Stimulated activated CD4-positive, alpha-beta T cell treated with anti-CD3 and anti-CD28 coated beads, Interleukin-12 subunit alpha, Interleukin-12 subunit beta, amount 100 ng/mL, for 4 hours (primary cell): Measurements from ENCODE around the gene SFTA2.
A peak's percentile ranks its signal among the peaks of the same experiment; 100 is the strongest.
"Not testable (repeated sequence)": the region's sequence is repeated elsewhere in the genome, so short reads cannot be mapped to it uniquely, and the experiment has no call there.

Experiments
- DNase-seq: peaks from one replicate; pipeline ENCODE4 v3.0.0-alpha.2; 2020

SFTA2 gene

DNA sequence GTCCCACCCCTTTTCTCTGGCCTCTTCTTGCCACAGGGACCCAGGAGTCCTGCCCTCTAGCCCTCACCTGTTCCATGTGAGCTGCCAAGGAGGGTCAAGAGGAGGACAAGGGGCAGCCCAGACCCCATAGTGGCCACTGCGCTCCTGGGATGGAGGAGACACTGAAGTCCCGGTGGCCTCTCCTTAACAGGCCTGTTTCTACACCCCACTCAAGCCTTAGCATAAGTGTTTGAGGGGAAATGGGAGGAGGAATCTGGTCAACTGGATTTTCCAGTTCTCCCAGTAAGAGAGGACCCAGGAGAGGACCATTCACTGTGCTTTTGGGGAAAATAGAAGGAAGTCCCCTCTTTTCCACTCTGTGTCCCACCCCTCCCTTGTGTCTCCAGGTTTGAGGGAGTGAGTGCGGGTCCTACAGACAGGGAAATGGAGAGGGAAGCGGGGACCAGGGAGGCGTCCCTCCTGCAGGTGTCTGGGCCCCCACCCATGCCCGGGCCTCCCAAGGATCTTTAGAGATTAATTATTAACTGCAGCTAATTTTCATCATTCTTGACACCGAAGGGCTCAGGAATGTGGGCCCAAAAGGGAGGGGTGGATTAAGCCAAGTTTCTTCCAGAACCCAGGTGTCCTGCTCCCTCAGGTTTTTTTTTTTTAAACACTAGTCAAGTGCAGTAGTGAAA, at the start of gene SFTA2:
Gene SFTA2, minus strand, starts transcription at position 202 of the 677 bp plus-strand sequence. Its CDS starts 74 bp downstream, at position 128.
- no peak for DNase-seq

DNA sequence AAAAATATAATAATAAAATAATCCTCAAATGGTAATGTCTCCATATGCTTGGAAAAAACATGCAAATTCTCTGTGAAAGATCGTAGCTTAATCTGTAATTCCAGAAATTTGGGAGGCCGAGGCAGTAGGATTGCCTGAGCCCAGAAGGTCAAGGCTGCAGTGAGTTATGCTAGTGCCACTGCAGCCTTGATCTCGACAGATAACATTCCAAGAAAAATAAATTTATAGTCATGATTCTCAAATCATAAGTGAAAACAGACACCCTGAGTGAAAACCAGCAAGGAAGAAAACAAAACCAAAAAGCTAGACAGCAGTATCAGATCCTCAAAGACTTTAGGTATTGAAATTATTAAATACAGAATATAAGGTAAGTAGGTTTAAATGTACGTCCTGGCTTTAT, 47.7 kb upstream of the SFTA2 start:
- DNase-seq: no peak

DNA sequence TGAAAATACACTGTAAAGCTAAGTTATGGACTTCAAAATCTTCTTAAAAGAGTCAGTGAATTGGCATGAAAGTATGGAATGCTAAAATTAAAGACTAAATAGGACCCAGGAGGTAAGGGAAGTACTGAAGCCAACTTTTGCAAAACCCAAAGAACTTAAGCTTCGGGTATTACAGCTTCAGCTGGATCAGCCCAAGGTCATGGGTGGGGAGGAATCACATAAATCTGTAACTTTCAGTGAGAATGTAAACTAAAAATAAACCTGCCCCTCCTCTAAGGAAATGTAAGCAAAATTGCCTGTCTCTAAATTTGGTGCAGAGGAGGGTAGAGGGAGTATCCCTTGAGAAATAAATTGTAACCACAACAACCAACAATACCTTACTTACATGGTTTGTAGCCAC, 47.2 kb upstream of the SFTA2 start:
- no peak for DNase-seq

DNA sequence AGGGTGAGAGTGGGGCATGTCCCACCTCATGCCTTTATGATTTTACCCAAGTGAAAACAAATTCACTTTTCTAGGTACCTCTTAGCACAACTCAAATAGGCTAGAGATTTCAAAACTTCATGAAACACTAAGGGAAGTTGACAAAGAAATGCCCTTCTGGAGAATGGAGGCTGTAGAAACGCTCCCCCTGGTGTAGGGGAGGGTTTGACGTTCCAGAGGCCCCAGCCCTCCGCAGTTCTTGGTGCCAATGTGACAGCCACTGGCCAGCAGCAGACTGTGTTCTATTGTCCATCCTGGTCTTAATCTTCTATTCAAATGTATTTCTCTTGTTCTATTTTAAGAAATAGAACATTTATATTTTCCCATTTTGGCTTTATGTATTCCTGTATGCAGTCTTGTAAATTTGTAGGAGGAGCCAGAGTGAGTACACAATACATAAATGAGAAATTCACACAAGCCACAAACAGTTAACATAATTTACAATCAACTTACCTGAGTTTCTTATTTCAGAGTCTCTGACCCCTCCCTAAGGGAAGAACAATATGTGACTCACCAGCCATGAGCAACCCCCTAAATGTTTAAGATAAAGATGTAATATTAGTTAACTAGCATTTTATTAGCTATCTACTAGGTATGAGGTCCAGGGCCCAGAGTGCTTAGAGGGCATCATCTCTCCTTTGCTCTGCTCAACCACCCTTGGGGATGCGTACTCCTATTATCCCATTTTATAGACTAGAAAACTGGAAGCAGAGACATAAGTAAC, 42.7 kb upstream of the SFTA2 start:
- no peak for DNase-seq

DNA sequence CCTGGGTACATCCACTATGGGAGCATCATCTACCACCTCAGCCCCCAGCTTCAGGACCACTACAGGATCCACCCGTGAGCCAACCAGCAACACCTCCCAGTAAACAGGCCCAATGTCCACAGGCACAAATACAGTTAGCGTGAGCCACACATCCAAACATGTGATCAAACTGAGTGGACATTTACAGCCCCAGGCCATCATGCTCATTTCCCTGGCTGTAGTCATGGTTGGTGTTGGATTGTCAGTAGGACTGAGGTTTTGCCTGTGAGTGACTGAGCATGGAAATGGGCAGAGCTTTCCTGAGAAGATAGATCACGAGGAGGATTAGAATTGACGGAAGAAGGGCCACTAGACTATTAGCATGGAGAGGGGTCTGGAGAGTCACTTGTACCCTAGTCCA, 40.8 kb upstream of the SFTA2 start:
- no peak for DNase-seq

DNA sequence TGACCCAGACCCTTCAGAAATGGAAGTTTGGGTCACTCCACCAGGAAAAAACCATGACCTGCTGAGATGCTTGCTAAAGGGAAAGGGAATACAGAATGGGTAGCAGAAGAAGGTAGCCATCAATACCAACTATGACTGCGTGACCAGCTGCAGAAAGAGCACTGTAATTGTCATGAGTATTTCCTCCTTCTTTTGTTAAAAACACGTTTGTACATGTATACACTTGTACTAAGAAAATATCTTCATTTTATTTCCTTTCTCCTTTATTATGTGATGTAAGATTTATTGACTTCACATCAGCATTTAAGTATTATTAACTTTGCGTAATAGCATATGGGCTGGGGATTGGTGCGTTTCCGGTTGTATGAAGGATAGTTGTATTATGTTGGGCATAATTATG, 39.0 kb upstream of the SFTA2 start:
- no peak for DNase-seq

DNA sequence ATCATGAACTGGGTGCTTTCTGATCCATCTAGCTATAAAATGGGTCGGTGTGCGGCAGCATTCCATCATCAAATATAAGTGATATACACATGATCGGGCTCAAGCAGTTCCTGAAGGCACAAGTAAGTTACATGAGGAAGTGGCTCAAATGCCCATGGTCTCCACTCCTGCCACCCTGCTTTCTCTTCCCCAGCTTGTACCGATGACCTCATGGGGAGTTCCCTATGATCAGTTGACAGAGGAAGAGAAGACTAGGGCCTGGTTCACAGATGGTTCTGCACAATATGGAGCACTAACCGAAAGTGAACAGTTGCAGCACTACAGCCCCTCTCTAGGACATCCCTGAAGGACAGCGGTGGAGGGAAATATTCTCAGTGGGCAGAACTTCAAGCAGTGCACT, 37.2 kb upstream of the SFTA2 start:
- DNase-seq: not testable (repeated sequence)

DNA sequence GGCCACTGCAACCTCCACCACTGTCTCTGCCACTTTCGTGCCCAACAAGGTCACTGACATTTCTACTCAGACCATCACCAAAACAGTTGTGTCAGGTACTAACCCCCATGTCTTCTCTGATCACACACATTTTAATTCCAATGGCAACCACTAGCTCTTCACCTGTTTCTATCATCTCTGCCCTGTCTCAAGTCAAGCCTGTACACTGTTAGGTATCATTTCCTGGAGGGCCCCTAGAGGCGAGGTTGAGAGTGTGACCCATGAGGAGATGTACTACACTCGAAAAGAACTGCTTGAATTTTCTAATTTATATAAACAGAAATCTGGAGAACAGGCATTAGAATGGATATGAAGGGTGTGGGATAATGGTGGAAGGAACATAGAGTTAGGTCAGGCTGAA, 34.2 kb upstream of the SFTA2 start:
- no peak for DNase-seq

DNA sequence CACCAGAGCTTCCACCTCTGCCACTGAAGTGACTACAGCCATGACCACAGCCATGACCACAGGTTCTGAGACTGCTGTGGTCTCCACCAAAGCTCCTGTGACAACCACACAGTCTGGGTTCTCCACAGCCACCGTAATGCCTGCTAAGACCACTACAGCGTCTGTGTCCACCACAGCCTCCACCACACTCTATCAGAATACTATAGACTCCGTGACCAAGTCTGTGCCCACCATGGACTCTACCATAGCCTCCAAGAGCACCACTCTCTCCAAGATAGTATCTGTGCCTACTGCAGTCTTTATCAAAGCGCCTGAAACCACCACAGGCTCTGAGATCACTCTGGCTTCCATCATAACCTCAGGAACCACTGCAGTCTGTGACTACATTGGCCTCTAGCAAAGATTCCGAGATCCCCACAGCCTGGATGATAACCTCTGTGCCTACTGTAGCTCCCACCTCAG, 33.2 kb upstream of the SFTA2 start:
- DNase-seq: no peak

DNA sequence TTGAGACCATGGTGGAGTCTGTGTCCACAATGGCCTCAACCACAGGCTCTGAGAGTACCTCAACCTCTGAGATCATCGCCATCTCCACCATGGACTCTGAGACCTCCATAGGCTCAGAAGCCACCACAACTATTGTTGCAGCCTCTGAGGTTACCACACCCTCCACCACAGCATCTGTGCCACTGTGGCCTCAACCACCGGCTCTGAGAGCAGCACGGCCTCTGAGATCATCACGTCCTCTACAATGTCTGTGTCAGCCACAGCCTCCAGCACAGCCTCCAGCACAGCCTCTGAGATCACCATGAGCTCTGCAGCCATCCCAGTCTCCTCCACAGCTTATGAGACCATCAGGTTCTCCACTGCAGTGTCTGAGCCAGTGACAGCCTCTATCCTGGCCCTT, 32.1 kb upstream of the SFTA2 start:
- DNase-seq: no peak

DNA sequence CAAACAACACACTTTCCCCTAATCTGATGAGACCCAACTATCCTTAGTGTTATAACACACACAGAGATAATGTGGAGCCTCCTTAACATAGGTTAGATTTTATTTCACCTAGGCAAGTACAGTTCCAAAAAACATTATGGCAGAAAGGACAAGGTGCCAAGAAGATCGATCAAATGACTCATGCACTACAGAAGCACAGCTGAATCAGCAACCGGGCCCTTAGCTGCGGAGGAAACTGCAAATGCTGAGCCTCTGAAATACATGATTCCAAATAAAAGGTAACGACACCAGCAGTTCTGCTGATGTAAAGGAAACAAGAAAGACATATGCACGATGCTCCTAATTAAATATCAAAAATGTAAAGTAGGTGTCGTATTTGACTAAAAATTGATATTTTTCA, 31.7 kb upstream of the SFTA2 start:
- DNase-seq: no peak

DNA sequence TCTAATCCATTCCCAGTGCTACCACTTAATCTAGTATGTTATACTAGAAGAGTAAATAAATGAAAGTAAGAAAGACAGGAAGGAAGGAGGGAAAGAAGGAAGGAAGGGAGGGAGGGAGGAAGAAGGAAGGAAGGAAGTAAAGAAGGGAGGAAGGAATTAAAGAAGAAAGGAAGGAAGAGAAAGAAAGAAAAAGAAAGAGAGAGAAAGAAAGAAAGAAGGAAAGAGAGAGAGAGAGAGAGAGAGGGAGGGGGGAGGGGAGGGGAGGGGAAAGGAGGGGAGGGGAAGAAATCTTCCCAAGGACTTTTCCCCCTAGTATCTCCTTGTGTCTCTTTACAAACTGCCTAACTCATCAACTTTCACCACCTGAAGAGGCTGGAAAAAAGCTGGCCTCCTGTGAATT, 30.7 kb upstream of the SFTA2 start:
- no peak for DNase-seq

DNA sequence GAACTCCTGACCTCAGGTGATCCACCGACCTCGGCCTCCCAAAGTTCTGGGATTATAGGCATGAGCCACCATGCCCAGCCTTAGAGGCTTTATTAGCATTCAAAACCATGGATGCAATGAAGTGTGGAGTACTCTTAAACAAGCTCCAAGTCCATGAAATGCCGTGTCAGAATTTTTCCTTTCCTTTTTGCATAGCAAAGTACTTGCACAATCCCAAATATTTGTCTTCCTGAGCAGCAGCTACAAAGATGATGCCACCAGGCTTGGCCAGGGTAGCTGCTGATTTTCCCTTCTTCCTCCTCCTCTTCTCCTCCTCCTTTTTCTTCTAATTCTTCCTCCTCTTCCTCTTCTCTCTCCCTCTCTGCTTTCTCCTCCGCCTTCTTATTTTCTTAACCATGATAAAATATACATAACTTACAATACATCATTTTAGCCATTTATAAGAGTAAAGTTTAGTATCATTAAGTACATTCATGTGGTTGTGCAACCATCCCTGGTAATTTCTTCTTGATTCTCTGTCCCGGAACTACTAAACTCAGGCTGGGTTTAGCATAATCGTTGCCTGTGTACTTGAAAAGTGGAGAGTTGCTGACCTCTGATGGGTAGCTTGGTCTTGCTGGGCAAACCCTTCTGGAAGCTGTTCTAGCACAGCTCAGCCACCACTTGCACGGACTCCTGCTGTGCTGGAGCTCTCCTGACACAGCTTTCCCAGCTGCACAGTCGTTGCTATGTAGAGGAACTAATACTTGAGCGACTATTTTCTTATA, 29.1 kb upstream of the SFTA2 start:
- no peak for DNase-seq

DNA sequence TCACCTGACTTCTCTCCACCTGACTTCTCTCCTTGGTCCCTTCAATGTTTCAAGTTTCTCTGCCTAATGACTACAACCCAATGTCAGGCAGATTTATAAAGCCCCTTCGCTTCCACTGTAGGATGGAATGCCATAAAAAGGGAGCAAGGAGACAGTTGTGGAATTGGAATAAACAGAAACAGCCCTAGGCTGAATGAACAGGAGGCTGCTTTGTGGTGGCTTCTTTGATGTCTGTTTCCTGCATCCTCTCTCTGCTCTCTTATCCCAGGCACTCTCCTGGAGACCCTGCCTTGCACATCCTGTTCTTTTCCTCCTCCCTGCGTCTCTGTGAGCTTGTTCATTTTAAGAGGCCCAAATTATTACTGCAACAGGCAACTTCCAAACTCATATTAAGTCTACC, 25.7 kb upstream of the SFTA2 start:
- no peak for DNase-seq

DNA sequence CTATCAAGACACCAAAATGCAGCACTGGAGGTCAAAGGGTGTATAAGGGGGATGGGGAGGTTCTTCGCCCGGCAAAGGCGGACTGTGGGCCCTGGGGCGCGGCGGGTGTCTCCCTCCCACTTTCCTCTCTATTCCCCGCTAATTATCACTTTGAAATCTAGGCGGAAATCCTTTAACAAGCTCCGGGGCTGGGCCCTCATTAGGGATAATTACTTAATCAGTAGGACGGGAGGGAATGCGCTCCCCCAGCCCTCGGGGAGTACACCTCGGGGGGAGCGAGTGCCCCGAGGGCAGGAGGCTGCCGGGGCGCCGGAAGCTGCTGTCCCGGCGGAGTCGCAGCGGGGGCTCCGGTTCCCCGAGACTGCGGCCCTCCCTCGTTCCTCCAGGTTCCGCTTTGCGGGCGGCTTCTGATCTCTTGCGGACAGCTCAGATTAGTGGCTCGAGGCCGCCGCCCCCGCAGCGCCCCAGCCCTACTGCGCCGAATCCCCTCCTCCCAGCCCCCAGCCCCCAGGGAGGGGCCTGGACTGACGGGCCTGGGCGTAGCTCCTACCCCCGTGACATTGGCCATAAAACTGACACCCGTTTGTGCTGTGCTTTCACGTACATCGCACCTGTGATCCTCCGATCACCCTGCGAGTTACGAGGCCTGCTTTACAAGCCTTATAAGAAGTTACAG, 23.5 kb upstream of the SFTA2 start:
- DNase-seq: peak; percentile 75

DNA sequence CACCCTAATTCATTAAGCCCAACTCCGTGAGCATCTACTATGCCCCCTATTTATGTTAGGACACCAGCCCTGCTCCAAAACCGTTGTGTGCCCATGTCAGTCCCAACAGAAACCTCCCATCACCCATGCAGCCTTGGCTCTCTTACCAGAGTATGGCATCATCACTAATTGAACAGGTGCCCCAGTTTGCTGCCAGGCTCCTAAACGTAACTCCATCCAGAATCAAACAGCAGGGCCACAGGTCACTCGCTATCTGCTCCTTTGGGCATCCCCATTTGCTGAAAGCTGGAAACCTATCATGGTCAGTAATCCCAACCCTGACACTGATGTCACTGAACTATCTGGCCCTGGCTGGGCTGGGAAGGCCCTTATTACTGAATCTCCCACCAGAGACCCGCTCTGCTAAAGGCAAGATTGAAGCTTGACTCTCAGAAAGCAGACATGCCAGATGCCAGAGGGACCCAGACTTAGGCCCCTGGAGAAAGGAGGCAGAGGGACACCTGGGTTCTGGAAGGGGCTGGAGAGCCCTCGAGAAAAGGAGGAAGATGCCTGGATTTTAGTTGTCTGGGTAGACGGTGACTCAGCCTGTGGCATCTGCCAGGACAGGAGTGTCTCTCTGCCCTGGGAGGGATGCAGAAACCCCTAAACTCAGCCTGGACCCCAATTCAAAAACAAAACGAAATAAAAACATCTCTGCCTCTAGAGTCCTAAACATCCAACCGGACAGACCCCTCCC, 22.8 kb upstream of the SFTA2 start:
- no peak for DNase-seq

DNA sequence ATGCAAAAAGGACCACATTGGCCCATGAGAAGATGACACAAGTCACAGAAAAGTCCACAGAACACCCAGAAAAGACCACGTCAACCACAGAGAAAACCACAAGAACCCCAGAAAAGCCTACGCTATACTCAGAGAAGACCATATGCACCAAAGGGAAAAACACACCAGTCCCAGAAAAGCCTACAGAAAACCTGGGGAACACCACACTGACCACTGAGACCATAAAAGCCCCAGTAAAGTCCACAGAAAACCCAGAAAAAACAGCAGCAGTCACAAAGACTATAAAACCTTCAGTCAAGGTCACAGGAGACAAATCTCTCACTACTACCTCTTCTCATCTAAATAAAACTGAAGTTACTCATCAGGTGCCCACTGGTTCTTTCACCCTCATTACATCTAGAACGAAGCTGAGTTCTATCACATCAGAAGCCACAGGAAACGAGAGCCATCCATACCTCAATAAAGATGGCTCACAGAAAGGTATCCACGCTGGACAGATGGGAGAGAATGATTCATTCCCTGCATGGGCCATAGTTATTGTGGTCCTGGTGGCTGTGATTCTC, 20.0 kb upstream of the SFTA2 start:
- no peak for DNase-seq

DNA sequence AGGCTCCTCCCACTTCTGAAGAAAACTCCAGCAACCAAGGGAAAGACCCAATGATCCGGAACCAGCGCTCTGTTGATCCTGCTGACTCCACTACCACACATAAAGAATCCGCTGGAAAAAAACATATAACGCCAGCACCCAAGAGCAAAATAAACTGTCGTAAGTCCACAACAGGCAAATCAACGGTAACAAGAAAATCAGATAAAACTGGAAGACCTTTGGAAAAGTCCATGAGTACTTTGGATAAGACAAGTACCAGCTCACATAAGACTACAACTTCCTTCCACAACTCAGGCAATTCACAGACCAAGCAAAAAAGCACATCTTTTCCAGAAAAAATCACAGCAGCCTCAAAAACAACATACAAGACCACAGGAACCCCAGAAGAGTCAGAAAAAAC, 16.8 kb upstream of the SFTA2 start:
- DNase-seq: no peak

DNA sequence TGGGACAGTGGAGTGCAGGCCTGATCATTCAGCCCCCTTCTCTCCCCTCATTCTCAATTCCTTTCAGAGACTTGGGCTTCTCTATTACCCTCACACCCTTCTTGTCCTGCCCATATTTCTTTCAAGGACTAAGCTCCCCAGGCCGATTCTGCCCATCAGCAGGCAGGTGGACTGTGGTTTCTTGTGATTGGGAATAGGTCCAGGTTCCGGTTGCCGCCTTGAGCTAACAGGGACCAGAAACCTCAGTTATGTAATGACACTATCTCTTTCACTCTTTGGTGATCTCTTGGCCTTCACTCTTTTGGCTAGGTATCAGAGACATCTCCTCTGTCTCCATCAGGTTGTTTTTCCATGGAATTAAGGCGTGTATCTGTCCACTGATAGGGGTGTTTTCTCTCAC, 15.3 kb upstream of the SFTA2 start:
- no peak for DNase-seq

DNA sequence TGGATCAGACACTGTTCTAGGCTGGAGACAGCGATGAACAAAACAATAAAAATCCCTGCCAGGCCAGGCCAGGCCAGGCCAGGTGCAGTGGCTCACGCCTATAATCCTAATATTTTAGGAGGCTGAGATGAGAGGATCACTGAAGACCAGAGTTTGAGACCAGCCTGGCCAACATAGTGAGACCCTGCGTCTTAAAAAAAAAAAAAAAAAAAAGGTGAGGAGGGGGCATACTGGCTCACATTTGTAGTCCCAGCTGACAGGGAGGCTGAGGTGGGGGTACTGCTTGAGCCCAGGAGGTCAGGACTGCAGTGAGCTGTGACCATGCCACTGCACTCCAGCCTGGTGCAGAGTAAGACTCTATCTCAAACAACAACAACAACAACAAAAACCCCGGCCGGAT, 13.3 kb upstream of the SFTA2 start:
- DNase-seq: no peak

DNA sequence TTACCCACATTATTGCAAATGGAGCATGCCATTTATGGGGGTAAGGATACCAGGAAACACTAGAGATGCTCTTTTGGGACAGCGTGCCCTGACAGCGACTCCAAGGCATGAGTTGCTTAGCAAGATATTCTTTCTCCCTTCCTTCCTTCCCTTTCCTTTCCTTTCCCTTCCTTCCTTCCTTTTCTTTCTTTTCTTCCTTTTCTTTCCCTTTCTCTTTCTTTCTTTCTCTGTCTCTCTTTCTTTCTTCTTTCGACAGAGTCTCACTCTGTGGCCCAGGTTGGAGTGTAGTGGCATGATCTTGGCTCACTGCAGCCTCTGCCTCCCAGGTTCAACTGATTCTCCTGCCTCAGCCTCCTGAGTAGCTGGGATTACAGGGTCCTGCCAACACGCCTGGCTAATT, 12.1 kb upstream of the SFTA2 start:
- DNase-seq: no peak

DNA sequence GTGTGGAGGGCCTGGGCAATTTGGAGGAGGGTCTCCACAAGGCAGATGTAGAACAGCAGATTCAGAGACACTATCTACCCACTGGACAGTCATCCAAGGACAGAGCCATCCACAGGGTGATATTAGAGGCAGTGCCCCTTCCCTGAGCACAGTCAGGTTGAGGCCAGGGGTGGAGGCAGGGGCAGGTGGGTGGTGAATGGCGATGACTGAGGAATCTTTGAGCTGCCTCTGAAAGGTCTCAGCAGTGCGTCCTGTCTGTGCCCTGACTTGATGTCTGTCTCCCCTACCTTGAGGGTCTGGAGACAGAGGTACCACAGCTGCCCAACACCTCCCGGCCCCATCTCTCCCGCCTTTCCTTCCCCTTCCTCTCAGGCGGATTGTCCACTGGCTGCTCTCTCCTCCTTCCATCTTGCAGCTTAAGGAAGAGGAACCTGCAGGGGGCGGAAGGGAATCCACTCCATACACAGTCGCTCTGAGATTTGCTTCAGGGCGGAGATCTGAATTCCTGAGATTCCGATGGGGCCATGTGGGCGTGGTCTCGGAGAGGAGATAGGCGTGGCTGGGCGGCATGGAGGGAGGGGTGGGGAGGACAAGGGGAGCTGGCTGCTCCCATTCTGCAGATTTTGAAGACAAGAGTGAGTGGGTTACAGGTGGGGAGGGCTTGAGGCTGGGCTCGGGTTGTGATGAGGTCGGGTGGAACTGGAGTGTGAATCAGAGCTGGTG, 10.5 kb upstream of the SFTA2 start:
- no peak for DNase-seq
